WTC11 (cell line): ENCODE measurements around the gene DCD.

ENCODE experiments used
- CREM ChIP-seq: sonication (generic); formaldehyde crosslinking; IDR thresholded peaks from 2 replicates; pipeline ENCODE4 v1.8.1; 2022; ENCODE audit warnings: mild to moderate bottlenecking, missing genetic modification reagents, moderate library complexity
- STAT6 ChIP-seq: sonication (generic); formaldehyde crosslinking; conservative IDR thresholded peaks from 2 replicates; pipeline ENCODE4 v1.8.1; 2023; ENCODE audit warnings: mild to moderate bottlenecking, low read depth, missing genetic modification reagents, moderate library complexity
- TF ChIP-seq, protein P1 (sequence below): sonication (generic); formaldehyde crosslinking; IDR thresholded peaks from 2 replicates; pipeline ENCODE4 v1.8.1; 2022; ENCODE audit warnings: low read depth, mild to moderate bottlenecking, moderate library complexity, missing genetic modification reagents, borderline replicate concordance
- TF ChIP-seq, protein P2 (sequence below): fragments of 200-600 bp; IDR thresholded peaks from 2 replicates; pipeline ENCODE4 v1.8.0; 2022; ENCODE audit warnings: antibody characterized with exemption
- TF ChIP-seq, protein P3 (sequence below): sonication (generic); formaldehyde crosslinking; IDR thresholded peaks from 2 replicates; pipeline ENCODE4 v1.8.1; 2023; ENCODE audit warnings: mild to moderate bottlenecking, missing genetic modification reagents, moderate library complexity

DNA sequence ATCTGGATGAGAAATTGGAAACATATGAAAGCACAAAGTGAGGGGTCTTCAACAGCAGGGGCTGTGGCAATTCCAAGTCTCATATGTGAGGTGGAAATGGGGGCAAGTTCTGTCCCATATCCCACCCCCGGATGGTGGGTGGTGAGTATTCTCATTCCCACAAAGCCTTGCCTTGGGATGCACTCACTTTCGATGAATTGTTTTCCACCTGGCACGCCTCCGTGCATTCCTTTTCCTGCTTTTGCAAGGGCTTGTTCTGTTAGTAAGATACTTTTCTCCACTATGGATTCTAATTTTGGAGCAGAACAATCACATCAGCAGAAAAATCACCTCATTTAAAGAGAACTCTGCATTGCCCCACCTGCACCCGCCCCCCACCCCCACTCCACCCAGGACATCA is 16.6 kb downstream of the DCD start:
- TF ChIP-seq, protein P1, sequence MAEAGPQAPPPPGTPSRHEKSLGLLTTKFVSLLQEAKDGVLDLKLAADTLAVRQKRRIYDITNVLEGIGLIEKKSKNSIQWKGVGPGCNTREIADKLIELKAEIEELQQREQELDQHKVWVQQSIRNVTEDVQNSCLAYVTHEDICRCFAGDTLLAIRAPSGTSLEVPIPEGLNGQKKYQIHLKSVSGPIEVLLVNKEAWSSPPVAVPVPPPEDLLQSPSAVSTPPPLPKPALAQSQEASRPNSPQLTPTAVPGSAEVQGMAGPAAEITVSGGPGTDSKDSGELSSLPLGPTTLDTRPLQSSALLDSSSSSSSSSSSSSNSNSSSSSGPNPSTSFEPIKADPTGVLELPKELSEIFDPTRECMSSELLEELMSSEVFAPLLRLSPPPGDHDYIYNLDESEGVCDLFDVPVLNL (CRISPR knock-in tag) = no peak
- TF ChIP-seq, protein P2, sequence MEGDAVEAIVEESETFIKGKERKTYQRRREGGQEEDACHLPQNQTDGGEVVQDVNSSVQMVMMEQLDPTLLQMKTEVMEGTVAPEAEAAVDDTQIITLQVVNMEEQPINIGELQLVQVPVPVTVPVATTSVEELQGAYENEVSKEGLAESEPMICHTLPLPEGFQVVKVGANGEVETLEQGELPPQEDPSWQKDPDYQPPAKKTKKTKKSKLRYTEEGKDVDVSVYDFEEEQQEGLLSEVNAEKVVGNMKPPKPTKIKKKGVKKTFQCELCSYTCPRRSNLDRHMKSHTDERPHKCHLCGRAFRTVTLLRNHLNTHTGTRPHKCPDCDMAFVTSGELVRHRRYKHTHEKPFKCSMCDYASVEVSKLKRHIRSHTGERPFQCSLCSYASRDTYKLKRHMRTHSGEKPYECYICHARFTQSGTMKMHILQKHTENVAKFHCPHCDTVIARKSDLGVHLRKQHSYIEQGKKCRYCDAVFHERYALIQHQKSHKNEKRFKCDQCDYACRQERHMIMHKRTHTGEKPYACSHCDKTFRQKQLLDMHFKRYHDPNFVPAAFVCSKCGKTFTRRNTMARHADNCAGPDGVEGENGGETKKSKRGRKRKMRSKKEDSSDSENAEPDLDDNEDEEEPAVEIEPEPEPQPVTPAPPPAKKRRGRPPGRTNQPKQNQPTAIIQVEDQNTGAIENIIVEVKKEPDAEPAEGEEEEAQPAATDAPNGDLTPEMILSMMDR = no peak
- TF ChIP-seq STAT6 (CRISPR knock-in tag) = no peak
- TF ChIP-seq, protein P3, sequence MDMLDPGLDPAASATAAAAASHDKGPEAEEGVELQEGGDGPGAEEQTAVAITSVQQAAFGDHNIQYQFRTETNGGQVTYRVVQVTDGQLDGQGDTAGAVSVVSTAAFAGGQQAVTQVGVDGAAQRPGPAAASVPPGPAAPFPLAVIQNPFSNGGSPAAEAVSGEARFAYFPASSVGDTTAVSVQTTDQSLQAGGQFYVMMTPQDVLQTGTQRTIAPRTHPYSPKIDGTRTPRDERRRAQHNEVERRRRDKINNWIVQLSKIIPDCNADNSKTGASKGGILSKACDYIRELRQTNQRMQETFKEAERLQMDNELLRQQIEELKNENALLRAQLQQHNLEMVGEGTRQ (CRISPR knock-in tag) = no peak
- no peak for TF ChIP-seq CREM (CRISPR knock-in tag)
